22Rv1 (cell line): ENCODE results near the gene STUM.

ENCODE experiments used
- H3K27ac ChIP-seq: fragments of 450-650 bp; 2 replicates; pipeline ENCODE4 v1.5.1; 2017
- CTCF ChIP-seq: fragments of 450-650 bp; IDR thresholded peaks from 2 replicates; pipeline ENCODE4 v1.5.1; 2017; ENCODE audit warnings: mild to moderate bottlenecking
- ZFX ChIP-seq: fragments of 450-650 bp; IDR thresholded peaks from 2 replicates; pipeline ENCODE4 v1.6.1; 2017; ENCODE audit warnings: antibody characterized with exemption, borderline replicate concordance

STUM gene

GRCh38 chr1:226518375-226518774 is 30.2 kb upstream of the STUM start:
- no peak for TF ChIP-seq ZFX
- TF ChIP-seq CTCF: no peak
- H3K27ac ChIP-seq: no peak overlapping the region

GRCh38 chr1:226519135-226519534 is 29.4 kb upstream of the STUM start:
- no peak for TF ChIP-seq CTCF
- no peak for TF ChIP-seq ZFX

GRCh38 chr1:226519716-226520598 is 28.6 kb upstream of the STUM start:
- TF ChIP-seq ZFX (no peak), CTCF (peak; percentile 24)
- H3K27ac ChIP-seq: no peak overlapping the region

More at GRCh38 chr1:226519135-226519534, 29.4 kb upstream of the STUM start:
- no peak overlapping the region for H3K27ac ChIP-seq

GRCh38 chr1:226520640-226521355 is 27.8 kb upstream of the STUM start:
- no peak overlapping the region for H3K27ac ChIP-seq
- TF ChIP-seq ZFX: no peak
- no peak for TF ChIP-seq CTCF

GRCh38 chr1:226523646-226524406 is 24.7 kb upstream of the STUM start:
- no peak for TF ChIP-seq CTCF
- TF ChIP-seq ZFX: no peak
- no peak overlapping the region for H3K27ac ChIP-seq

- H3K27ac ChIP-seq: no peak overlapping the region
Observed at GRCh38 chr1:226524547-226524946, 24.0 kb upstream of the STUM start.

More at GRCh38 chr1:226524547-226524946, 24.0 kb upstream of the STUM start:
- TF ChIP-seq ZFX: no peak
- no peak for TF ChIP-seq CTCF
